KOPT-K1 (cell line): Measurements from ENCODE around the gene KMT2B.

Experiments
- H3K27ac ChIP-seq: fragments of 200-600 bp; sonication (generic); 2 replicates; pipeline ENCODE4 v1.5.1; 2016; ENCODE audit warnings: antibody characterized with exemption, mild to moderate bottlenecking, low read depth, low read length; ENCODE audit not compliant: poor library complexity, severe bottlenecking
- H3K36me3 ChIP-seq: fragments of 200-600 bp; sonication (generic); 2 replicates; pipeline ENCODE4 v1.5.1; 2017; ENCODE audit warnings: antibody characterized with exemption, mild to moderate bottlenecking, low read length, moderate library complexity; ENCODE audit not compliant: insufficient read depth
- H3K9me3 ChIP-seq: fragments of 200-600 bp; sonication (generic); 2 replicates; pipeline ENCODE4 v1.5.1; 2017; ENCODE audit warnings: antibody characterized with exemption, low read length, mild to moderate bottlenecking; ENCODE audit not compliant: insufficient read depth, poor library complexity, severe bottlenecking

KMT2B gene

DNA sequence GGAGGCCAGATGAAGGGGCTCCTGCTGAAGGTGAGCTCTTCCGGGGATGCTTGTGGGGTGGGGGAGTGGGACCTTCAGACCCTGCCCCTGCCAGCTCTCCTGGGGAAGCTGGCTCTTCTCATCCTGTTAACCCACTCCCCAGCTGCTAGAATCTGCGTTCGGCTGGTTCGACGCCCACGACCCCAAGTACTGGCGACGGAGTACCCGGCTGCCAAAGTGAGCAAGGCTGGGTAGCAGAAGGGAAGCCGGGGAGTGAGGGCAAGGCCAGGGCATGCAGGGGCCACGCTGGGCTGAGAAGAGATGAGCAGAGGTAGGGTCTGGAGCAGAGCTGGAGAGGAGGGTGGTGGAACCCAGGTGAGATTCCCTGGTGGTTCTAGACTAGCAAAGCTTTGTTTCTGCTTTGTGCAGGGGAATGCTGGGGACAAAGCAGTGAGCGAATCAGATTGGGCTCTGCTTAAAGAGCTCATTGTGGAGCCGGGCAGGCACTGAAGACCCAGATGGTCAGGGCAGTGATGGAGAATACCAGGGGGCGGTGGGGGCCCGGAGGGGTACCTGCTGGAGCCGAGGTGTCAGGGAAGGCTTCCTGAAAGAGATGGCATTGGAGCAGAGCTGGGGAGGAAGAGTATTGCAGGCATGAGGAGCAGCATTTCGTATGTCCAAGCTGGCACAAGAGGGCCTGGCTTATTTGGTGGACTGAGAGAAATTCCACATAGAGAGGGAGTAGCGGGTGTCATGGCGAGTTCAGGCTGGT is 10.3 kb downstream of the KMT2B start:
- no peak overlapping the region for H3K27ac ChIP-seq
- no peaks in the 10 kb centered on the region for H3K9me3 ChIP-seq
- H3K36me3 ChIP-seq, result peaks cover 99% of the 10 kb centered on the region

DNA sequence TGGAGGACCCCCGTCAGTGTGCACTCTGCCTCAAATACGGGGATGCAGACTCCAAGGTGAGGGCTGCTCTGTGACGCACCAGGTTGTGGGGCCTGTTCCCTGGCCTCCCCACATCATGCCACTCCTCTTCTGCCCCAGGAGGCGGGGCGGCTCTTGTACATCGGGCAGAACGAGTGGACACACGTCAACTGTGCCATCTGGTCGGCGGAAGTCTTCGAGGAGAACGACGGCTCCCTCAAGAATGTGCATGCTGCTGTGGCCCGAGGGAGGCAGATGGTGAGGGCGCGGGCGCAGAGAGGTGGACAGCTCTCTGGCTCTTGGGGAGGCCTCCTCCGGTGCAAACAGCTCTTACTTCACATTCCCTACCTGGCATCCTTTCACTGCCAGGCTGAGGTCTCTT is 11.2 kb downstream of the KMT2B start:
- Histone ChIP-seq H3K9me3 (no peaks in the 10 kb centered on the region), H3K27ac (no peak overlapping the region), H3K36me3 (peaks cover 99% of the 10 kb centered on the region)

DNA sequence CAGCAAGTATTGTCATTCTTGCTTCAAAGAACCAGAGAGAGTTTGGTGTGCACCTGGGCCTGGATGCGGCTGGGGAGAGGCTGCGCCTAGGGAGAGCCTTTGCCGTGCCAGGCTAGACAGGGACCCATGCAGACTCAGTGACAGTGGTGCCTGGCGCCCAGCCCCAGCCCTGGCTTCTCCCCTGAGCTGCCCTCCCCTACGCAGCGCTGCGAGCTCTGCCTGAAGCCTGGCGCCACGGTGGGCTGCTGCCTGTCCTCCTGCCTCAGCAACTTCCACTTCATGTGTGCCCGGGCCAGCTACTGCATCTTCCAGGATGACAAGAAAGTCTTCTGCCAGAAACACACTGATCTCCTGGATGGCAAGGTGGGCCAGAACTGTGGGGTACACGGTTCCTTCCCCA is 12.0 kb downstream of the KMT2B start:
- H3K9me3 ChIP-seq, result no peaks in the 10 kb centered on the region
- peaks cover 99% of the 10 kb centered on the region for H3K36me3 ChIP-seq
- no peak overlapping the region for H3K27ac ChIP-seq

DNA sequence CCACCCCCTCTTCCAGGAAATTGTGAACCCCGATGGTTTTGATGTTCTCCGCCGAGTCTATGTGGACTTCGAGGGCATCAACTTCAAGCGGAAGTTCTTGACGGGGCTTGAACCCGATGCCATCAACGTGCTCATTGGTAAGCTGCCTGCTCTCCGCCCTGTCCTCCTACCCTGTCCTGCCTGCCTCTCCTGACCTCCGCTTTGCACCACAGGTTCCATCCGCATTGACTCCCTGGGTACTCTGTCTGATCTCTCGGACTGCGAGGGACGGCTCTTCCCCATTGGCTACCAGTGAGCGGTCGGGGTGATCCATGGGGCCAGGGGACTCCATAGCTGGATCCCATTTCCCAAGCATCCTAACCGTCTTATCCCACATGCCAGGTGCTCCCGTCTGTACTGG is 12.5 kb downstream of the KMT2B start:
- peaks cover 99% of the 10 kb centered on the region for H3K36me3 ChIP-seq
- H3K27ac ChIP-seq, result no peak overlapping the region
- H3K9me3 ChIP-seq, result no peaks in the 10 kb centered on the region

DNA sequence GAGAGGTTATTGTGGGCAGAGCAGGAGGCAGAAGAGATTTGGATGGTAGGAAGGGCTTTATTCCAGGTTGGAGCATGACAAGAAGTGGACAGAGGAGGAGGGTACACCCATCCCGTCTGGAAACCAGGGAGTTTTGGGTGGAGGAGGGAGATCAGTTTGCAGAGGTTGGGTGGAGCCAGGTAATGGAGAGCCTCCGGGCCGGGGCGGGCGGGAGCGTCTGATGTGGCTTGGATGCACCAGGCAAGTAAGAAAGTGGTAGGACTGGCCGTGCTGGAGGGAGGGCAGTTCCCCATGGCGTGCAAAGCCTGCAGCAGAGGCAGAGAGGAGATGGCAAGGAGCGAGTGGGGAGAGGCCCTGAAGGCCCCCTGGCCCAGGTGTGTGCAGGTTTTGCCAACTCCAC is 13.6 kb downstream of the KMT2B start:
- H3K36me3 ChIP-seq, result peaks cover 99% of the 10 kb centered on the region
- H3K27ac ChIP-seq, result no peak overlapping the region
- no peaks in the 10 kb centered on the region for H3K9me3 ChIP-seq

DNA sequence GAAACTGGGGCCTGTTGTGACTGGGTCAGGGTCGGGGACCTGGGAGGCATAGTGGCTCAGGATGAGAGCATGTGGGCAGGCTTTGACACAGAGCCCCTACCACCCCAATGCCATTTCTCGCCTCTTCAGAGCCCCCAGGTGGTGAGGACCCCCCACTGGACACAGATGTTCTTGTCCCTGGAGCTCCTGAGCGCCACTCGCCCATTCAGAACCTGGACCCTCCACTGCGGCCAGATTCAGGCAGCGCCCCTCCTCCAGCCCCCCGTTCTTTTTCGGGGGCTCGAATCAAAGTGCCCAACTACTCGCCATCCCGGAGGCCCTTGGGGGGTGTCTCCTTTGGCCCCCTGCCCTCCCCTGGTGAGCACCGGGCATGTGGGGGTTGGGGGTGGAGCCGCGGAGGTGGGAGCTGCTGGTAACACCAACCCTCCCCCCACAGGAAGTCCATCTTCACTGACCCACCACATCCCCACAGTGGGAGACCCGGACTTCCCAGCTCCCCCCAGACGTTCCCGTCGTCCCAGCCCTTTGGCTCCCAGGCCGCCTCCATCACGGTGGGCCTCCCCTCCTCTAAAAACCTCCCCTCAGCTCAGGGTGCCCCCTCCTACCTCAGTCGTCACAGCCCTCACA is 14.1 kb downstream of the KMT2B start:
- Histone ChIP-seq H3K27ac (no peak overlapping the region), H3K9me3 (no peaks in the 10 kb centered on the region), H3K36me3 (peaks cover 100% of the 10 kb centered on the region)

DNA sequence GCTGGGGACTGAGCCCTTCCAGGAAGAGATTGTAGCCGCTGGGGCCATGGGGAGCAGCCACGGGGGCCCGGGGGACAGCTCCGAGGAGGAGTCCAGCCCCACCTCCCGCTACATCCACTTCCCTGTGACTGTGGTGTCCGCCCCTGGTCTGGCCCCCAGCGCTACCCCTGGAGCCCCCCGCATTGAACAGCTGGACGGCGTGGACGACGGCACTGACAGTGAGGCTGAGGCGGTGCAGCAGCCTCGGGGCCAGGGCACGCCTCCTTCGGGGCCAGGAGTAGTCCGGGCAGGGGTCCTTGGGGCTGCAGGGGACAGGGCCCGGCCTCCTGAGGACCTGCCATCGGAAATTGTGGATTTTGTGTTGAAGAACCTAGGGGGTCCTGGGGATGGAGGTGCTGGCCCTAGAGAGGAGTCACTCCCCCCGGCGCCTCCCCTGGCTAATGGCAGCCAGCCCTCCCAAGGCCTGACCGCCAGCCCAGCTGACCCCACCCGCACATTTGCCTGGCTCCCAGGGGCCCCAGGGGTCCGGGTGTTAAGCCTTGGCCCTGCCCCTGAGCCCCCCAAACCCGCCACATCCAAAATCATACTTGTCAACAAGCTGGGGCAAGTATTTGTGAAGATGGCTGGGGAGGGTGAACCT is 14.9 kb downstream of the KMT2B start:
- Histone ChIP-seq H3K36me3 (peaks cover 100% of the 10 kb centered on the region), H3K9me3 (no peaks in the 10 kb centered on the region), H3K27ac (no peak overlapping the region)

DNA sequence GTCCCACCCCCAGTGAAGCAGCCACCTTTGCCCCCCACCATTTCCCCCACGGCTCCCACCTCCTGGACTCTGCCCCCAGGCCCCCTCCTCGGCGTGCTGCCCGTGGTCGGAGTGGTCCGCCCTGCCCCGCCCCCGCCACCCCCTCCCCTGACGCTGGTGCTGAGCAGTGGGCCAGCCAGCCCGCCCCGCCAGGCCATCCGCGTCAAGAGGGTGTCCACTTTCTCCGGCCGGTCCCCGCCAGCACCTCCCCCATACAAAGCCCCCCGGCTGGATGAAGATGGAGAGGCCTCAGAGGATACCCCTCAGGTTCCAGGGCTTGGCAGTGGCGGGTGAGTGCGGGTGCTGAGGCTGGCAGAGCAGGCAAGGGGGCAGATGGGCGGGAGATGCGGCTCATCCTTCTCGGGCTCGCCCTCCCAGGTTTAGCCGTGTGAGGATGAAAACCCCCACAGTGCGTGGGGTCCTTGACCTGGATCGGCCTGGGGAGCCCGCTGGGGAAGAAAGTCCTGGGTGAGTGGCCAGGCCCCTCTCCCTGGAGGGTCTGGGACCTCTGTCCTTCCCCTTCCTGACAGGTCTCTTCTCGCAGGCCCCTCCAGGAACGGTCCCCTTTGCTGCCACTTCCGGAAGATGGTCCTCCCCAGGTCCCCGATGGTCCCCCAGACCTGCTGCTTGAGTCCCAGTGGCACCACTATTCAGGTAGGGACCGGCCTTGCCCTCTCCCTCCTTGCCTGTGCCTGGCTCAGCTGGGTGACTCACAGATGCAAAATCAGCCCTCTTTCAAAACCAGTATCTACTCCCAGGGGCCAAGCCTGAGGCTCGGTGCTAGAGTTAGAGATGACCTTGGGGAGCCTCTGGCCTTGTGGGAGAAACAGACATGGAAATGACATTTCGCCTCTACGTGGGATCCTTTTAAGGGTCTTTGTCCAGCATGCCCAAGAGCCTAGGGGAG is 15.7 kb downstream of the KMT2B start:
- Histone ChIP-seq H3K27ac (no peak overlapping the region), H3K36me3 (peaks cover 100% of the 10 kb centered on the region), H3K9me3 (no peaks in the 10 kb centered on the region)

DNA sequence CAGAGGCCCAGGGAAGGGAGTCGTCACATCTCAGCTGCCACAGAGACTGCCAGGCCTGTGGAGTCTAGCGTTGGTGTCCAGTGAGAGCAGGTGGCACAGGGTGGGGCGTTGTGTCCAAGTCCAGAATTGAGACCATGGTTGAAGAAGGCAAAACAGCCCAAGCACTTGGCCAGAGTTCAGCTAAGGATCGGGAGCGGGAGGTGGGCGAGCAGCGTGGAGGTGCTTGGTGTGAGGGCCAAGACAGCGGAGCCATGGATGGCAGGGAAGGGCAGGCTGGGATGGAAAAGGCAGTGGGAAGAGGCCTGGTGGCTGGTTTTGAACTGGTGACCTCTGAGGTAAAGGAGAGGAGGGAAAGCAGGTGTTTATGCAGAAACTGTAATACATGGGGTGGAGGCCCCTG is 16.5 kb downstream of the KMT2B start:
- no peaks in the 10 kb centered on the region for H3K9me3 ChIP-seq
- H3K27ac ChIP-seq, result no peak overlapping the region
- H3K36me3 ChIP-seq, result peaks cover 100% of the 10 kb centered on the region

DNA sequence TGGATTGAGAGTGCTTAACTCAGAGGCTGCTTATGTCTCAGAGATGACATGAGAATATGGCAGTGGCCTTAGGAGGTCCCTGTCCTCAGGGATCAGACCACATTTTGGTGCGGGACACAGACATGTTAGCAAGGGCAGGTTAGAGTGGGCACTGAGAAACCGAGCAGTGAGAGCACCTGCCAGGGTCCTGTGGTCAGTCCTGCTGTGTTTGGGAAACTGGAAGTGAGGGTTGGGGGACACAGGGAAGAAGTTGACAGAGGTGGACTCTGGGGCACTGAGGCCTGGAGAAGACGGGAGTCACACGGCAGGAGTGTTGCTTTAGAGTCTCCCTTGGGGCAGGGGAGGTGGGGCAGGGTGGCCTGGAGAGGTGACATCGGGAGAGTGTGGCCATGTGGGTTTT is 17.1 kb downstream of the KMT2B start:
- Histone ChIP-seq H3K27ac (no peak overlapping the region), H3K36me3 (peaks cover 96% of the 10 kb centered on the region), H3K9me3 (no peaks in the 10 kb centered on the region)

DNA sequence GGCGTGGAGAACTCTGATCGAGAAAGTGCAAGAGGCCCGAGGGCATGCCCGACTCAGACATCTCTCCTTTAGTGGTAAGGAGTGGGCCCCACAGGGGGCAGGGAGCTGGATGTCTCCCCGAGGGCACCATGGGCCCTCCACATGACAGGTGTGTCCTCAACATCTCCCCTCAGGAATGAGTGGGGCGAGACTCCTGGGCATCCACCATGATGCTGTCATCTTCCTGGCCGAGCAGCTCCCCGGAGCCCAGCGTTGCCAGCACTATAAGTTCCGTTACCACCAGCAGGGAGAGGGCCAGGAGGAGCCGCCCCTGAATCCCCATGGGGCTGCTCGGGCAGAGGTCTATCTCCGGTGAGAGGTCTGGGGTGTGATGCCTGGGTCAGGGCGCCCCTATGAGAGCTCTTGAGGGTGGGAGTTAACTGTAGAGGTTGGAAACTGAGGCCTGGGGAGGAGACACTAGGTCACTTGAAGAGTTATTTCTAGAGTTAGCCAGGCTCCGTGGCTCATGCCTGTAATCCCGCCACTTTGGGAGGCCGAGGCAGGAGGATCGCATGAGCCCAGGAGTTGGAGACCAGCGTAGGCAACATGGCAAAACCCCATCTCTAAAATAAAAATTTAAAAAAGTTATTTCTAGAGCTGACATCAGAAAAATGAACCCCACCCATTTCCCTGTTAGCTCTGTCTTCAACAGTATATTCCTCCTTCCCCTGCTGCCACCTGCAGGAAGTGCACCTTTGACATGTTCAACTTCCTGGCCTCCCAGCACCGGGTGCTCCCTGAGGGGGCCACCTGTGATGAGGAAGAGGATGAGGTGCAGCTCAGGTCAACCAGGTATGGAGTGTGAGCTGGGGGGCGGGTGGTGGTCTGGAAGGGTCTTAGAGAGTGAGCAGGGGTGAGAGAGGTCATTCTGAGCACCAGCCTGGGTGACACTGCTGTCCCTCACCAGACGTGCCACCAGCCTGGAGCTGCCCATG is 19.4 kb downstream of the KMT2B start:
- H3K9me3 ChIP-seq, result no peaks in the 10 kb centered on the region
- peaks cover 73% of the 10 kb centered on the region for H3K36me3 ChIP-seq
- no peak overlapping the region for H3K27ac ChIP-seq

DNA sequence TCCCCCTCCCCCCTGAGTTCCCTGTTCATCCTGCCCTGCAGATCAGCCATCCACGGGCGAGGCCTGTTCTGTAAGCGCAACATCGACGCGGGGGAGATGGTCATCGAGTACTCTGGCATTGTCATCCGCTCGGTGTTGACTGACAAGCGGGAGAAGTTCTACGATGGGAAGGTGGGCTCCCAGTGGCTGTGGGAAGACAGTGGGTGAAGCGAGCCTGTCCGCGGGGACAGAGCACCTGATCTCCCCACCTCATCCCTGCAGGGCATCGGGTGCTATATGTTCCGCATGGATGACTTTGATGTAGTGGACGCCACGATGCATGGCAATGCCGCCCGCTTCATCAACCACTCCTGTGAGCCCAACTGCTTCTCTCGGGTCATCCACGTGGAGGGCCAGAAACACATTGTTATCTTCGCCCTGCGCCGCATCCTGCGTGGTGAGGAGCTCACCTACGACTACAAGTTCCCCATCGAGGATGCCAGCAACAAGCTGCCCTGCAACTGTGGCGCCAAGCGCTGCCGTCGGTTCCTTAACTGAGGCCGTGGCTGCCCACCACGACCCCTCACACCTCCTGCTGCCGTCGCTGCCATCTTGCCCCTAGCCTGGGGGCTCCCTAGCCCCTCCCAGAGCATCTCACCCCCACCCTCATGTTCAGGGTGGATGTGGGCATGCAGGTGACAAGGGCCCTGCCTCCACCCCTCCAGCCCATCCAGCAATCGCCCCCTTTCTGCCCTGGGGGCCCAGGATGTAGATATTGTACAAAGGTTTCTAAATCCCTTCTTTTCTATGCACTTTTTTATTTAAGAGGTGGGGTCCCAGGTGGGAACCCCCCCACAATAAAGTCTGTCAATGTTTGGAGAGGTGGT is 20.5 kb downstream of the KMT2B start:
- no peaks in the 10 kb centered on the region for H3K9me3 ChIP-seq
- peaks cover 62% of the 10 kb centered on the region for H3K36me3 ChIP-seq
- no peak overlapping the region for H3K27ac ChIP-seq

DNA sequence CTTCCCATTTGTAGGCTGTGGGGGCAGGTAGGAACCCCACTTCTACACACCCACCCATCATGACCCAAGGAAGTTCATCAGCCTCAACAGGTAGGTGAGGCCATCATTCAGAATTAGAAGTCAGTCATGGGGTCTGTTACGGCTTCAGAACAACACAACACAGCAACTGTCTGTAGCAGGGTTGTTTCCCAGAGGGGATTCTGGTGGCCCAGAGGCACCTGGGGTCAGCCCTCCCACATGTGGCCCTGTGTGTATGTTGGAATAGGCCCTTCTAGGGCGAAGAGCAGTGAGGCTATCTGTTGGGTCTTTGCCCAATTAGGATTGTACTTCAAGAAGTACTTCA is 21.1 kb downstream of the KMT2B start:
- Histone ChIP-seq H3K9me3 (no peaks in the 10 kb centered on the region), H3K36me3 (peaks cover 56% of the 10 kb centered on the region), H3K27ac (no peak overlapping the region)
